HepG2 (cell line): ENCODE measurements around the gene RABL6. TPM values are rescaled to one million over a fixed set of nuclear protein-coding genes. Genes with fewer than 3 reads are reported as not detected.
A peak's percentile ranks its signal among the peaks of the same experiment; 100 is the strongest.

Experiments
- AGO2 ChIP-seq: fragments of 200-400 bp; formaldehyde crosslinking; optimal IDR thresholded peaks from 2 replicates; pipeline ENCODE3; 2017; ENCODE audit warnings: mild to moderate bottlenecking, low read depth, low read length, moderate library complexity
- IRF2 ChIP-seq: IDR thresholded peaks from 2 replicates; pipeline ENCODE4 v1.6.1; 2018; ENCODE audit warnings: missing genetic modification reagents, missing compliant biosample characterization
- KMT2B ChIP-seq: IDR thresholded peaks from 2 replicates; pipeline ENCODE4 v1.6.1; 2016; ENCODE audit warnings: missing genetic modification reagents, missing compliant biosample characterization
- TARDBP ChIP-seq: sonication (generic); formaldehyde crosslinking; IDR thresholded peaks from 2 replicates; pipeline ENCODE4 v1.8.0; 2022; ENCODE audit warnings: mild to moderate bottlenecking, missing genetic modification reagents
- ZBTB7A ChIP-seq: sonication (generic); formaldehyde crosslinking; IDR thresholded peaks from 2 replicates; pipeline ENCODE4 v1.8.0; 2022; ENCODE audit warnings: mild to moderate bottlenecking, missing genetic modification reagents
- ZNF484 ChIP-seq: sonication (generic); formaldehyde crosslinking; IDR thresholded peaks from 2 replicates; pipeline ENCODE4 v1.5.1; 2020; ENCODE audit warnings: mild to moderate bottlenecking, low read depth, missing genetic modification reagents, borderline replicate concordance
- polyA plus RNA-seq, 8 experiments: library from polyadenylated mRNA; depleted of rRNA in 3 of 8; stranded (reverse) in 7 of 8; unstranded in 1 of 8; fragments of >200 nt; fragmentation: Illumina TruSeq in 4 of 8; extraction: Trizol in 4 of 8; gene quantifications; 2 replicates each; pipeline versions ENCODE4 v1.2.1 to v1.2.3, GENCODE V29; 2011 to 2016; ENCODE audit warnings: low read depth in 4 of 8, missing spikeins in 1 of 8, mixed read lengths in 1 of 8; ENCODE audit not compliant: insufficient read depth in 1 of 8
- total RNA-seq, 5 experiments: library from RNA; depleted of rRNA; stranded (reverse); fragments of >200 nt; fragmentation: Illumina TruSeq; extraction: Trizol; gene quantifications; 2 replicates each; pipeline ENCODE4 v1.2.3, GENCODE V29; 2016; ENCODE audit warnings: low read depth in 1 of 5
- TF ChIP-seq, protein P1 (sequence below): sonication (generic); formaldehyde crosslinking; IDR thresholded peaks from 2 replicates; pipeline ENCODE4 v1.4.0; 2020; ENCODE audit warnings: missing genetic modification reagents, mild to moderate bottlenecking, borderline replicate concordance
- TF ChIP-seq, protein P2 (sequence below): sonication (generic); formaldehyde crosslinking; conservative IDR thresholded peaks from 2 replicates; pipeline ENCODE4 v1.5.0; 2020; ENCODE audit warnings: missing genetic modification reagents
- TF ChIP-seq, protein P3 (sequence below): IDR thresholded peaks from 2 replicates; pipeline ENCODE4 v1.6.1; 2012; ENCODE audit warnings: inconsistent platforms
- TF ChIP-seq, protein P4 (sequence below): sonication (generic); formaldehyde crosslinking; IDR thresholded peaks from 2 replicates; pipeline ENCODE4 v1.4.0; 2020; ENCODE audit warnings: missing genetic modification reagents
- TF ChIP-seq, protein P5 (sequence below): sonication (generic); formaldehyde crosslinking; IDR thresholded peaks from 2 replicates; pipeline ENCODE4 v1.4.0; 2020; ENCODE audit warnings: missing genetic modification reagents, borderline replicate concordance
- TF ChIP-seq, protein P6 (sequence below): sonication (generic); formaldehyde crosslinking; IDR thresholded peaks from 2 replicates; pipeline ENCODE4 v1.4.0; 2020; ENCODE audit warnings: missing genetic modification reagents, mild to moderate bottlenecking, borderline replicate concordance

The RABL6 gene
- total and polyA plus RNA-seq, 2 of the 13 experiments (the other 11 are each of a cell fraction or from before 2014, with no cell fraction given): 81.5 to 125 TPM

DNA sequence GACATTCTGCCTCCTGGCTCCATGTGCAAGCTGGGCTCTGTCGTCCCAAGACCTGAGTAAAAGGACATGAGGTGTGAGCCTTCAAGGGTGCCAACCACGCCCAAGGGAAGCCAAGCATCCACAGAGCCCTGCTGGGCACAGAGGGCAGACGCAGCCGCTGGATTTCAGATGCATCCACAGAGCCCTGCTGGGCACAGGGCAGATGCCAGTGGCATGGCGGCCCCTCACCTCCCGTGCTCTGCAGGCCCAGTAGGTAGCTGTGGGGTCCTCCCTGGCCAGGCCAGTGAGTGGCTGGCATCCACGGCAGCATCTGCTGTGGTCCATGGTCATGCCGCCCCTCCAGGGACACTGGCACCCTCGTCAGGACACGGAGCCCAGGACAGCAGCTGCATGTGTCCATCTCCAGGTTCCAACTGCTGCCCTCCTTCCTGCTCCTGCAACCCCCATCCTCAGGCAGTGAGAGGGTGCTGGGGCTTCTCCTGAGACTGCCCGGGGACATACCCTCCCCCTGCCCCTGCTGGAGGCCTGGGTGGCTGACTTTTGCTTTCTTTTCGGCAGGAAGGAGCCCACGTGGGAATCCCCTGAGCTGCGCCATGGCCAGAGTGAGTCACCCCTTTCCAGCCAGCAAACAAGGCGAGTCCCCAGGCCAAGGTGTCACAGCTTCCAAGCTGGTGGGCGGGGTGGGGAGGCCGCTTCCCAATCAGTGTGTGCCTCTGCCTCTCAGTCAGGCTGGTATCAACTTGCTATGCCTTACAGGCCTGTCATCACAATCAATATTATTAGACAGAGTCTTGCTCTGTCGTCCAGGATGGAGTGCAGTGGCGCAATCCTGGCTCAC lies 74.6 kb downstream of the RABL6 start (continued):
- TF ChIP-seq IRF2 (CRISPR knock-in tag): peak; percentile 95
- TF ChIP-seq ZBTB7A (CRISPR knock-in tag): peak; percentile 40; the same call in 1 of the 2 replicates
- peak; percentile 80; the same call in 1 of the 2 replicates for TF ChIP-seq TARDBP
- TF ChIP-seq, protein P1, sequence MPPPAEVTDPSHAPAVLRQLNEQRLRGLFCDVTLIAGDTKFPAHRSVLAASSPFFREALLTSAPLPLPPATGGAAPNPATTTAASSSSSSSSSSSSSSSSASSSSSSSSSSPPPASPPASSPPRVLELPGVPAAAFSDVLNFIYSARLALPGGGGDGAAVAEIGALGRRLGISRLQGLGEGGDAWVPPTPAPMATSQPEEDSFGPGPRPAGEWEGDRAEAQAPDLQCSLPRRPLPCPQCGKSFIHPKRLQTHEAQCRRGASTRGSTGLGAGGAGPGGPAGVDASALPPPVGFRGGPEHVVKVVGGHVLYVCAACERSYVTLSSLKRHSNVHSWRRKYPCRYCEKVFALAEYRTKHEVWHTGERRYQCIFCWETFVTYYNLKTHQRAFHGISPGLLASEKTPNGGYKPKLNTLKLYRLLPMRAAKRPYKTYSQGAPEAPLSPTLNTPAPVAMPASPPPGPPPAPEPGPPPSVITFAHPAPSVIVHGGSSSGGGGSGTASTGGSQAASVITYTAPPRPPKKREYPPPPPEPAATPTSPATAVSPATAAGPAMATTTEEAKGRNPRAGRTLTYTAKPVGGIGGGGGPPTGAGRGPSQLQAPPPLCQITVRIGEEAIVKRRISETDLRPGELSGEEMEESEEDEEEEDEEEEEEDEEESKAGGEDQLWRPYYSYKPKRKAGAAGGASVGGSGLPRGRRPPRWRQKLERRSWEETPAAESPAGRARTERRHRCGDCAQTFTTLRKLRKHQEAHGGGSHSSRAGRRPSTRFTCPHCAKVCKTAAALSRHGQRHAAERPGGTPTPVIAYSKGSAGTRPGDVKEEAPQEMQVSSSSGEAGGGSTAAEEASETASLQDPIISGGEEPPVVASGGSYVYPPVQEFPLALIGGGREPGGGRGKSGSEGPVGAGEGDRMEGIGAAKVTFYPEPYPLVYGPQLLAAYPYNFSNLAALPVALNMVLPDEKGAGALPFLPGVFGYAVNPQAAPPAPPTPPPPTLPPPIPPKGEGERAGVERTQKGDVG (CRISPR knock-in tag): 0 out of 2 replicates have a peak, but pooled peaks have one; percentile 29
- TF ChIP-seq ZNF484: no peak
- TF ChIP-seq AGO2: peak; percentile 70
- TF ChIP-seq, protein P2, sequence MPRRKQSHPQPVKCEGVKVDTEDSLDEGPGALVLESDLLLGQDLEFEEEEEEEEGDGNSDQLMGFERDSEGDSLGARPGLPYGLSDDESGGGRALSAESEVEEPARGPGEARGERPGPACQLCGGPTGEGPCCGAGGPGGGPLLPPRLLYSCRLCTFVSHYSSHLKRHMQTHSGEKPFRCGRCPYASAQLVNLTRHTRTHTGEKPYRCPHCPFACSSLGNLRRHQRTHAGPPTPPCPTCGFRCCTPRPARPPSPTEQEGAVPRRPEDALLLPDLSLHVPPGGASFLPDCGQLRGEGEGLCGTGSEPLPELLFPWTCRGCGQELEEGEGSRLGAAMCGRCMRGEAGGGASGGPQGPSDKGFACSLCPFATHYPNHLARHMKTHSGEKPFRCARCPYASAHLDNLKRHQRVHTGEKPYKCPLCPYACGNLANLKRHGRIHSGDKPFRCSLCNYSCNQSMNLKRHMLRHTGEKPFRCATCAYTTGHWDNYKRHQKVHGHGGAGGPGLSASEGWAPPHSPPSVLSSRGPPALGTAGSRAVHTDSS (CRISPR knock-in tag): no peak
- TF ChIP-seq, protein P3, sequence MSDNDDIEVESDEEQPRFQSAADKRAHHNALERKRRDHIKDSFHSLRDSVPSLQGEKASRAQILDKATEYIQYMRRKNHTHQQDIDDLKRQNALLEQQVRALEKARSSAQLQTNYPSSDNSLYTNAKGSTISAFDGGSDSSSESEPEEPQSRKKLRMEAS: peak; percentile 84
- TF ChIP-seq, protein P4, sequence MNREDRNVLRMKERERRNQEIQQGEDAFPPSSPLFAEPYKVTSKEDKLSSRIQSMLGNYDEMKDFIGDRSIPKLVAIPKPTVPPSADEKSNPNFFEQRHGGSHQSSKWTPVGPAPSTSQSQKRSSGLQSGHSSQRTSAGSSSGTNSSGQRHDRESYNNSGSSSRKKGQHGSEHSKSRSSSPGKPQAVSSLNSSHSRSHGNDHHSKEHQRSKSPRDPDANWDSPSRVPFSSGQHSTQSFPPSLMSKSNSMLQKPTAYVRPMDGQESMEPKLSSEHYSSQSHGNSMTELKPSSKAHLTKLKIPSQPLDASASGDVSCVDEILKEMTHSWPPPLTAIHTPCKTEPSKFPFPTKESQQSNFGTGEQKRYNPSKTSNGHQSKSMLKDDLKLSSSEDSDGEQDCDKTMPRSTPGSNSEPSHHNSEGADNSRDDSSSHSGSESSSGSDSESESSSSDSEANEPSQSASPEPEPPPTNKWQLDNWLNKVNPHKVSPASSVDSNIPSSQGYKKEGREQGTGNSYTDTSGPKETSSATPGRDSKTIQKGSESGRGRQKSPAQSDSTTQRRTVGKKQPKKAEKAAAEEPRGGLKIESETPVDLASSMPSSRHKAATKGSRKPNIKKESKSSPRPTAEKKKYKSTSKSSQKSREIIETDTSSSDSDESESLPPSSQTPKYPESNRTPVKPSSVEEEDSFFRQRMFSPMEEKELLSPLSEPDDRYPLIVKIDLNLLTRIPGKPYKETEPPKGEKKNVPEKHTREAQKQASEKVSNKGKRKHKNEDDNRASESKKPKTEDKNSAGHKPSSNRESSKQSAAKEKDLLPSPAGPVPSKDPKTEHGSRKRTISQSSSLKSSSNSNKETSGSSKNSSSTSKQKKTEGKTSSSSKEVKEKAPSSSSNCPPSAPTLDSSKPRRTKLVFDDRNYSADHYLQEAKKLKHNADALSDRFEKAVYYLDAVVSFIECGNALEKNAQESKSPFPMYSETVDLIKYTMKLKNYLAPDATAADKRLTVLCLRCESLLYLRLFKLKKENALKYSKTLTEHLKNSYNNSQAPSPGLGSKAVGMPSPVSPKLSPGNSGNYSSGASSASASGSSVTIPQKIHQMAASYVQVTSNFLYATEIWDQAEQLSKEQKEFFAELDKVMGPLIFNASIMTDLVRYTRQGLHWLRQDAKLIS: 0 out of 2 replicates have a peak, but pooled peaks have one; percentile 50
- TF ChIP-seq, protein P5, sequence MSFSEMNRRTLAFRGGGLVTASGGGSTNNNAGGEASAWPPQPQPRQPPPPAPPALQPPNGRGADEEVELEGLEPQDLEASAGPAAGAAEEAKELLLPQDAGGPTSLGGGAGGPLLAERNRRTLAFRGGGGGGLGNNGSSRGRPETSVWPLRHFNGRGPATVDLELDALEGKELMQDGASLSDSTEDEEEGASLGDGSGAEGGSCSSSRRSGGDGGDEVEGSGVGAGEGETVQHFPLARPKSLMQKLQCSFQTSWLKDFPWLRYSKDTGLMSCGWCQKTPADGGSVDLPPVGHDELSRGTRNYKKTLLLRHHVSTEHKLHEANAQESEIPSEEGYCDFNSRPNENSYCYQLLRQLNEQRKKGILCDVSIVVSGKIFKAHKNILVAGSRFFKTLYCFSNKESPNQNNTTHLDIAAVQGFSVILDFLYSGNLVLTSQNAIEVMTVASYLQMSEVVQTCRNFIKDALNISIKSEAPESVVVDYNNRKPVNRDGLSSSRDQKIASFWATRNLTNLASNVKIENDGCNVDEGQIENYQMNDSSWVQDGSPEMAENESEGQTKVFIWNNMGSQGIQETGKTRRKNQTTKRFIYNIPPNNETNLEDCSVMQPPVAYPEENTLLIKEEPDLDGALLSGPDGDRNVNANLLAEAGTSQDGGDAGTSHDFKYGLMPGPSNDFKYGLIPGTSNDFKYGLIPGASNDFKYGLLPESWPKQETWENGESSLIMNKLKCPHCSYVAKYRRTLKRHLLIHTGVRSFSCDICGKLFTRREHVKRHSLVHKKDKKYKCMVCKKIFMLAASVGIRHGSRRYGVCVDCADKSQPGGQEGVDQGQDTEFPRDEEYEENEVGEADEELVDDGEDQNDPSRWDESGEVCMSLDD (CRISPR knock-in tag): no peak
- TF ChIP-seq, protein P6, sequence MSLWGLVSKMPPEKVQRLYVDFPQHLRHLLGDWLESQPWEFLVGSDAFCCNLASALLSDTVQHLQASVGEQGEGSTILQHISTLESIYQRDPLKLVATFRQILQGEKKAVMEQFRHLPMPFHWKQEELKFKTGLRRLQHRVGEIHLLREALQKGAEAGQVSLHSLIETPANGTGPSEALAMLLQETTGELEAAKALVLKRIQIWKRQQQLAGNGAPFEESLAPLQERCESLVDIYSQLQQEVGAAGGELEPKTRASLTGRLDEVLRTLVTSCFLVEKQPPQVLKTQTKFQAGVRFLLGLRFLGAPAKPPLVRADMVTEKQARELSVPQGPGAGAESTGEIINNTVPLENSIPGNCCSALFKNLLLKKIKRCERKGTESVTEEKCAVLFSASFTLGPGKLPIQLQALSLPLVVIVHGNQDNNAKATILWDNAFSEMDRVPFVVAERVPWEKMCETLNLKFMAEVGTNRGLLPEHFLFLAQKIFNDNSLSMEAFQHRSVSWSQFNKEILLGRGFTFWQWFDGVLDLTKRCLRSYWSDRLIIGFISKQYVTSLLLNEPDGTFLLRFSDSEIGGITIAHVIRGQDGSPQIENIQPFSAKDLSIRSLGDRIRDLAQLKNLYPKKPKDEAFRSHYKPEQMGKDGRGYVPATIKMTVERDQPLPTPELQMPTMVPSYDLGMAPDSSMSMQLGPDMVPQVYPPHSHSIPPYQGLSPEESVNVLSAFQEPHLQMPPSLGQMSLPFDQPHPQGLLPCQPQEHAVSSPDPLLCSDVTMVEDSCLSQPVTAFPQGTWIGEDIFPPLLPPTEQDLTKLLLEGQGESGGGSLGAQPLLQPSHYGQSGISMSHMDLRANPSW: peak; percentile 17; the same call in 1 of the 2 replicates
- TF ChIP-seq KMT2B: peak; percentile 75
